ENCODE data around the gene IFNG-AS1. TPM values are rescaled to one million over a fixed set of nuclear protein-coding genes. Genes with fewer than 3 reads are reported as not detected.

The IFNG-AS1 gene
- total RNA-seq, 1 donor from 2014 or later: not detected

- H3K36me3 Mint-ChIP-seq (ENCODE audit: insufficient read depth): no peaks in the 10 kb centered on the region
- no peak overlapping the region for H3K4me3 Mint-ChIP-seq (ENCODE audit: low read depth)
- no peaks in the 10 kb centered on the region for H3K4me1 Mint-ChIP-seq (ENCODE audit: low read depth)
- no peak for TF ChIP-seq CTCF (IDR thresholded peaks at IDR 0.05; ENCODE audit: unreplicated experiment)
- no peaks in the 10 kb centered on the region for H3K27me3 Mint-ChIP-seq
- H3K9me3 Mint-ChIP-seq (ENCODE audit: low read depth): no peaks in the 10 kb centered on the region
- no peak overlapping the region for H3K27ac Mint-ChIP-seq
- DNase-seq (ENCODE audit: low spot score, unreplicated experiment): no peak
These were observed 41.9 kb downstream of the IFNG-AS1 start for GRCh38 chr12:68031174-68031573.

- DNase-seq (ENCODE audit: low spot score, unreplicated experiment): no peak
- no peak for TF ChIP-seq CTCF (IDR thresholded peaks at IDR 0.05; ENCODE audit: unreplicated experiment)
- Mint-ChIP-seq H3K9me3 (ENCODE audit: low read depth) (no peaks in the 10 kb centered on the region), H3K36me3 (ENCODE audit: insufficient read depth) (no peaks in the 10 kb centered on the region), H3K27me3 (no peaks in the 10 kb centered on the region), H3K4me1 (ENCODE audit: low read depth) (no peaks in the 10 kb centered on the region), H3K4me3 (ENCODE audit: low read depth) (no peak overlapping the region), H3K27ac (no peak overlapping the region)
These were observed 42.9 kb downstream of the IFNG-AS1 start for GRCh38 chr12:68031881-68032739.

DNA sequence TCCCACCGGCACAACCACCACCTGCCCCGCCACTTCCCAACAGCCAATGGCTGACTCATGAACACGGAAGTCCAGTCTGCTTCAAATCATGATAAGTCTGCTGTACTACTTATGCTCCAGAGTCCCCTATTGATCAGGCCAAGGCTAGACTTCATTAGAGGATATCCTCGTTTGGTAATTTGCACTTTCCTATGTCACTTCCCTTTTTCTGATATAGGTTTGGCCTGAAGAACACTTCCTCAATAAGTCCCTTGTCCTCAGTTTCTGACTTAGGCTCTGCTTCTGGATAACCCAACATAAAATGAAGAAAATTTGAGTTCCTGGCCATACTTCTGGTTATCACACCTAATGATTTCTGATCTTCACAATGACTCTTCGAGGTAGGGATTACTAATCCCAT, 45.3 kb downstream of the IFNG-AS1 start:
- no peak overlapping the region for H3K27ac Mint-ChIP-seq
- H3K4me3 Mint-ChIP-seq (ENCODE audit: low read depth): no peak overlapping the region
- no peaks in the 10 kb centered on the region for H3K27me3 Mint-ChIP-seq
- no peak for TF ChIP-seq CTCF (IDR thresholded peaks at IDR 0.05; ENCODE audit: unreplicated experiment)
- DNase-seq (ENCODE audit: low spot score, unreplicated experiment): no peak
- no peaks in the 10 kb centered on the region for H3K36me3 Mint-ChIP-seq (ENCODE audit: insufficient read depth)
- H3K9me3 Mint-ChIP-seq (ENCODE audit: low read depth): no peaks in the 10 kb centered on the region
- peaks cover 5% of the 10 kb centered on the region for H3K4me1 Mint-ChIP-seq (ENCODE audit: low read depth)

GRCh38 chr12:68036642-68037041, 47.4 kb downstream of the IFNG-AS1 start:
- H3K4me3 Mint-ChIP-seq (ENCODE audit: low read depth): no peak overlapping the region

More at GRCh38 chr12:68036642-68037041, 47.4 kb downstream of the IFNG-AS1 start:
- Mint-ChIP-seq H3K36me3 (ENCODE audit: insufficient read depth) (no peaks in the 10 kb centered on the region), H3K27me3 (no peaks in the 10 kb centered on the region), H3K27ac (no peak overlapping the region), H3K4me1 (ENCODE audit: low read depth) (peaks cover 8% of the 10 kb centered on the region), H3K9me3 (ENCODE audit: low read depth) (no peaks in the 10 kb centered on the region)
- no peak for DNase-seq (ENCODE audit: low spot score, unreplicated experiment)
- no peak for TF ChIP-seq CTCF (IDR thresholded peaks at IDR 0.05; ENCODE audit: unreplicated experiment)

All from progenitor cell of endocrine pancreas (in vitro differentiated cells).